ENCODE data around the gene FILIP1. TPM values are rescaled to one million over a fixed set of nuclear protein-coding genes. Genes with fewer than 3 reads are reported as not detected.

FILIP1 gene
- total and polyA plus RNA-seq, 2 of the 4 experiments (the other 2 are of a cell fraction), result under 0.01 to 0.03 TPM

DNA sequence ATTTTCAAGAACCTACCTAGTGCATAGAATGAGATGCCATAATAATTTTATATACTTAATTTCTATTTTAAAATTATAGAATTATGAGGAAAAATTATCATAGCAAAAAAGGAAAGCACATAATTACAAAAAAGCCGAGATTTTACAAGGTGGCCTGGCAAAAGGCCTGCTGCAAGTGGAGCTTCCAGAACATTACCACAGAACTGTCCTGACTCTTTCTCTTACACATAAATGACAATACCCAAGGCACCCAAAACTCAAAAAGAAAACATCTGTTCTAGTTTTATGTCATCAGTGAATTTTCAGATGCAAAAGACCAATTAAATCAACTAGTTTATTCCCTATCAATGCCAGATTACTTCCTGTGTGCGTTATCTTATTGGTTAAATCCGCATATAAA is 74.2 kb downstream of the FILIP1 start:
- H2AK5ac ChIP-seq (ENCODE audit: low read depth, low read length), result no peak overlapping the region

More for the DNA sequence above, 74.2 kb downstream of the FILIP1 start:
- Histone ChIP-seq H3K79me1 (ENCODE audit: low read depth in 1 of 2, low read length in 2 of 2) (no peaks in the 10 kb centered on the region), H3K9ac (ENCODE audit: low read depth, low read length) (no peak overlapping the region), H3K9me1 (ENCODE audit: insufficient read depth, low read length) (no peaks in the 10 kb centered on the region), H4K5ac (ENCODE audit: low read depth, low read length) (no peak overlapping the region), H3K4me1 (ENCODE audit: control insufficient read depth, insufficient read depth, low read length) (peaks cover 6% of the 10 kb centered on the region), H3K4me2 (ENCODE audit: low read depth, low read length) (no peak overlapping the region), H4K91ac (ENCODE audit: insufficient read depth, low read depth, low read length) (no peak overlapping the region), H3K4me3 (ENCODE audit: insufficient read depth, low read depth, low read length) (no peak overlapping the region), H3K9me3 (ENCODE audit: control insufficient read depth, insufficient read depth, low read length) (no peaks in the 10 kb centered on the region), H3K14ac (replicated peaks; ENCODE audit: low read depth, low read length) (no peak overlapping the region), H2BK120ac (ENCODE audit: low read depth, low read length) (no peak overlapping the region), H3K4ac (ENCODE audit: low read depth, low read length) (no peak overlapping the region), H3K56ac (ENCODE audit: extremely low read depth, insufficient read depth, low read length) (no peak overlapping the region), H3K18ac (ENCODE audit: low read depth, low read length) (no peak overlapping the region), H2BK5ac (ENCODE audit: low read depth, low read length, poor library complexity, severe bottlenecking) (no peak overlapping the region), H4K20me1 (ENCODE audit: insufficient read depth, low read length) (no peaks in the 10 kb centered on the region), H2BK20ac (ENCODE audit: low read depth, low read length) (no peak overlapping the region), H3K23ac (ENCODE audit: low read depth, low read length) (no peak overlapping the region), H2AK9ac (replicated peaks; ENCODE audit: low read depth, low read length, poor library complexity) (no peak overlapping the region), H4K8ac (ENCODE audit: low read depth in 2 of 2, low read length in 2 of 2) (no peak overlapping the region), H3K36me3 (ENCODE audit: control insufficient read depth, insufficient read depth, low read length) (no peaks in the 10 kb centered on the region), H3K27ac (ENCODE audit: insufficient read depth, low read length) (no peak overlapping the region), H3K27me3 (ENCODE audit: control insufficient read depth, insufficient read depth, low read length) (peaks cover 4% of the 10 kb centered on the region; the same call in 1 of the 2 replicates), H2AFZ (replicated peaks; ENCODE audit: low read length, poor library complexity) (no peak overlapping the region), H2BK15ac (ENCODE audit: low read depth, low read length) (no peak overlapping the region)
- POLR2A ChIA-PET (ENCODE audit: unreplicated experiment), result no interaction called here
- in situ Hi-C loops (cut with MboI; ENCODE audit: low sequenced_read_pairs), result no loop called here
- dilution Hi-C loops (cut with HindIII; ENCODE audit: low sequenced_read_pairs, unreplicated experiment), result no loop called here
- intact Hi-C loops (cut with micrococcal nuclease), result no loop called here
- ATAC-seq (ENCODE audit: low read depth) (no peak), DNase-seq (no peak)
- CTCF ChIA-PET, result no interaction called here
- no CpG with 5 or more reads among the region's 3 CpGs for WGBS, 2 experiments (ENCODE audit: extremely low coverage in 2 of 2, insufficient read length in 1 of 2)
- BruUV-seq (replicated peaks), result no TSS peak
- TF ChIP-seq POLR2A (IDR thresholded peaks at IDR 0.05; ENCODE audit: low read depth, low read length), result no peak
- TF ChIP-seq CHD1 (IDR thresholded peaks at IDR 0.05; ENCODE audit: low read depth, low read length), result no peak
- TF ChIP-seq NFE2L2 (IDR thresholded peaks at IDR 0.05; ENCODE audit: low read depth, low read length), result no peak
- no peak for TF ChIP-seq MAZ (IDR thresholded peaks at IDR 0.05; ENCODE audit: borderline replicate concordance, low read depth, low read length)
- no peak for TF ChIP-seq RAD21 (IDR thresholded peaks at IDR 0.05; ENCODE audit: low read length)
- TF ChIP-seq, protein P1, sequence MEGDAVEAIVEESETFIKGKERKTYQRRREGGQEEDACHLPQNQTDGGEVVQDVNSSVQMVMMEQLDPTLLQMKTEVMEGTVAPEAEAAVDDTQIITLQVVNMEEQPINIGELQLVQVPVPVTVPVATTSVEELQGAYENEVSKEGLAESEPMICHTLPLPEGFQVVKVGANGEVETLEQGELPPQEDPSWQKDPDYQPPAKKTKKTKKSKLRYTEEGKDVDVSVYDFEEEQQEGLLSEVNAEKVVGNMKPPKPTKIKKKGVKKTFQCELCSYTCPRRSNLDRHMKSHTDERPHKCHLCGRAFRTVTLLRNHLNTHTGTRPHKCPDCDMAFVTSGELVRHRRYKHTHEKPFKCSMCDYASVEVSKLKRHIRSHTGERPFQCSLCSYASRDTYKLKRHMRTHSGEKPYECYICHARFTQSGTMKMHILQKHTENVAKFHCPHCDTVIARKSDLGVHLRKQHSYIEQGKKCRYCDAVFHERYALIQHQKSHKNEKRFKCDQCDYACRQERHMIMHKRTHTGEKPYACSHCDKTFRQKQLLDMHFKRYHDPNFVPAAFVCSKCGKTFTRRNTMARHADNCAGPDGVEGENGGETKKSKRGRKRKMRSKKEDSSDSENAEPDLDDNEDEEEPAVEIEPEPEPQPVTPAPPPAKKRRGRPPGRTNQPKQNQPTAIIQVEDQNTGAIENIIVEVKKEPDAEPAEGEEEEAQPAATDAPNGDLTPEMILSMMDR (conservative IDR thresholded peaks at IDR 0.05; ENCODE audit: low read depth, low read length), result no peak
- no peak for TF ChIP-seq MAFK (IDR thresholded peaks at IDR 0.05; ENCODE audit: low read depth, low read length)
- TF ChIP-seq FOS (IDR thresholded peaks at IDR 0.05; ENCODE audit: low read depth, low read length), result no peak
- TF ChIP-seq RCOR1 (IDR thresholded peaks at IDR 0.05; ENCODE audit: insufficient replicate concordance, low read length), result no peak
- TF ChIP-seq SMC3 (IDR thresholded peaks at IDR 0.05; ENCODE audit: low read depth, low read length), result no peak
- TF ChIP-seq RFX5 (IDR thresholded peaks at IDR 0.05; ENCODE audit: low read depth, low read length), result no peak
- TF ChIP-seq BHLHE40 (IDR thresholded peaks at IDR 0.05; ENCODE audit: low read depth, low read length), result no peak
- TF ChIP-seq, protein P2, sequence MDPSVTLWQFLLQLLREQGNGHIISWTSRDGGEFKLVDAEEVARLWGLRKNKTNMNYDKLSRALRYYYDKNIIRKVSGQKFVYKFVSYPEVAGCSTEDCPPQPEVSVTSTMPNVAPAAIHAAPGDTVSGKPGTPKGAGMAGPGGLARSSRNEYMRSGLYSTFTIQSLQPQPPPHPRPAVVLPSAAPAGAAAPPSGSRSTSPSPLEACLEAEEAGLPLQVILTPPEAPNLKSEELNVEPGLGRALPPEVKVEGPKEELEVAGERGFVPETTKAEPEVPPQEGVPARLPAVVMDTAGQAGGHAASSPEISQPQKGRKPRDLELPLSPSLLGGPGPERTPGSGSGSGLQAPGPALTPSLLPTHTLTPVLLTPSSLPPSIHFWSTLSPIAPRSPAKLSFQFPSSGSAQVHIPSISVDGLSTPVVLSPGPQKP (IDR thresholded peaks at IDR 0.05; ENCODE audit: borderline replicate concordance, low read depth, low read length), result no peak
- TF ChIP-seq MXI1 (IDR thresholded peaks at IDR 0.05; ENCODE audit: borderline replicate concordance, low read depth, low read length), result no peak
- TF ChIP-seq, protein P3, sequence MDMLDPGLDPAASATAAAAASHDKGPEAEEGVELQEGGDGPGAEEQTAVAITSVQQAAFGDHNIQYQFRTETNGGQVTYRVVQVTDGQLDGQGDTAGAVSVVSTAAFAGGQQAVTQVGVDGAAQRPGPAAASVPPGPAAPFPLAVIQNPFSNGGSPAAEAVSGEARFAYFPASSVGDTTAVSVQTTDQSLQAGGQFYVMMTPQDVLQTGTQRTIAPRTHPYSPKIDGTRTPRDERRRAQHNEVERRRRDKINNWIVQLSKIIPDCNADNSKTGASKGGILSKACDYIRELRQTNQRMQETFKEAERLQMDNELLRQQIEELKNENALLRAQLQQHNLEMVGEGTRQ (IDR thresholded peaks at IDR 0.05; ENCODE audit: low read depth, low read length), result no peak
- TF ChIP-seq CEBPB (IDR thresholded peaks at IDR 0.05; ENCODE audit: low read depth, low read length), result no peak

Measured in IMR-90 (cell line).